K562 (cell line): ENCODE measurements around the gene SHANK3. TPM values are rescaled to one million over a fixed set of nuclear protein-coding genes. Genes with fewer than 3 reads are reported as not detected.

Experiments used
- ATAC-seq: fragments of 200-7000 bp; cut with Tn5 transposase; 3 replicates; pipeline ENCODE4 v1.9.1; 2020; ENCODE audit warnings: moderate library complexity
- BruUV-seq: library from RNA; stranded (reverse); fragments of 400-500 nt; replicated peaks from 2 replicates; lab custom pipeline; 2021; lab: Mats Ljungman, UMichigan
- CTCF ChIA-PET: fragments of 300-600 bp; formaldehyde crosslinking; extraction: SDS; loops from one replicate; lab custom pipeline; 2021; ENCODE audit warnings: low intra/inter-chr PET ratio; lab: Yijun Ruan, JAX
- POLR2A ChIA-PET: fragments of 300-600, 350-650 bp; sonication (Branson Sonifier 250); formaldehyde crosslinking; extraction: SDS; loops from one replicate; lab custom pipeline; 2021; ENCODE audit warnings: antibody characterized with exemption, inconsistent platforms; lab: Yijun Ruan, JAX
- DNase-seq, 4 experiments: peaks; one replicate each; pipeline versions ENCODE4 v3.0.0 to v3.0.0-alpha.2; 2011 to 2018; ENCODE audit warnings: low spot score in 3 of 4, mixed read lengths in 3 of 4; ENCODE audit errors: extremely low read depth in 1 of 4
- FAIRE-seq: peaks from 2 replicates; lab custom pipeline; 2011; peaks lifted over from hg19 to GRCh38; lab: Jason Lieb, UNC
- H2AFZ ChIP-seq: 2 replicates; pipeline ENCODE4 v1.6.0; 2011; ENCODE audit warnings: low read depth, low read length, control low read depth, inconsistent platforms
- H3K27ac ChIP-seq: fragments of 200-600 bp; 3 replicates; pipeline ENCODE4 v1.8.0; 2011; ENCODE audit warnings: low read depth, mild to moderate bottlenecking, control low read depth, inconsistent platforms, low read length, moderate library complexity, mixed read lengths; ENCODE audit errors: extremely low read depth
- H3K27me3 ChIP-seq, 2 experiments: fragments of 300-600 bp in 1 of 2; 2 replicates in 1 of 2; 3 replicates in 1 of 2; pipeline versions ENCODE4 v1.6.0 to v1.8.0; 2011; ENCODE audit warnings: inconsistent platforms in 2 of 2, low read length in 2 of 2, mild to moderate bottlenecking in 1 of 2, mixed read lengths in 1 of 2, moderate library complexity in 1 of 2; ENCODE audit not compliant: control insufficient read depth in 2 of 2, insufficient read depth in 2 of 2
- H3K36me3 ChIP-seq: fragments of 300-600 bp; 3 replicates; pipeline ENCODE4 v1.8.0; 2011; ENCODE audit warnings: mild to moderate bottlenecking, low read length, inconsistent platforms; ENCODE audit not compliant: control insufficient read depth, insufficient read depth
- H3K4me1 ChIP-seq, 2 experiments: fragments of 200-600 bp in 1 of 2; replicated peaks in 1 of 2; 2 replicates in 1 of 2; 3 replicates in 1 of 2; pipeline versions ENCODE4 v1.5.1 to v1.8.0; 2011; ENCODE audit warnings: inconsistent platforms in 2 of 2, low read length in 2 of 2, mild to moderate bottlenecking in 1 of 2, mixed read lengths in 1 of 2, moderate library complexity in 1 of 2; ENCODE audit not compliant: control insufficient read depth in 2 of 2, insufficient read depth in 2 of 2
- H3K4me2 ChIP-seq: 2 replicates; pipeline ENCODE4 v1.6.1; 2011; ENCODE audit warnings: low read length, control low read depth, inconsistent platforms, mixed read lengths; ENCODE audit not compliant: insufficient read depth
- H3K4me3 ChIP-seq: fragments of 200-600 bp; sonication (generic), shearing (Covaris generic); 2 replicates; pipeline ENCODE4 v1.5.1; 2016; ENCODE audit warnings: control low read depth, inconsistent platforms
- H3K79me2 ChIP-seq: fragments of 200-600 bp; 3 replicates; pipeline ENCODE4 v1.8.0; 2011; ENCODE audit warnings: low read length, inconsistent platforms; ENCODE audit not compliant: control insufficient read depth, insufficient read depth
- H3K9ac ChIP-seq, 2 experiments: 2 replicates each; pipeline versions ENCODE4 v1.6.0 to v1.6.1; 2011; ENCODE audit warnings: low read depth in 2 of 2, low read length in 2 of 2, control low read depth in 1 of 2, inconsistent platforms in 1 of 2, mild to moderate bottlenecking in 1 of 2, mixed read lengths in 1 of 2; ENCODE audit not compliant: insufficient read depth in 1 of 2
- H3K9me1 ChIP-seq: one replicate; pipeline ENCODE4 v1.6.0; 2011; ENCODE audit warnings: inconsistent platforms, mild to moderate bottlenecking, low read length, moderate library complexity; ENCODE audit not compliant: control insufficient read depth, insufficient read depth
- H3K9me3 ChIP-seq: replicated peaks from 2 replicates; pipeline ENCODE4 v1.5.1; 2011; ENCODE audit warnings: low read depth, low read length, inconsistent platforms; ENCODE audit not compliant: control insufficient read depth, insufficient read depth
- H4K20me1 ChIP-seq: replicated peaks from 2 replicates; pipeline ENCODE4 v1.6.1; 2011; ENCODE audit warnings: low read length, inconsistent platforms, mixed read lengths; ENCODE audit not compliant: control insufficient read depth, insufficient read depth
- CBFA2T3 ChIP-seq: fragments of 450-650 bp; IDR thresholded peaks from 2 replicates; pipeline ENCODE4 v1.6.1; 2017
- HLTF ChIP-seq: fragments of 450-650 bp; IDR thresholded peaks from 2 replicates; pipeline ENCODE4 v1.6.1; 2016
- ZC3H4 ChIP-seq: sonication (generic); formaldehyde crosslinking; IDR thresholded peaks from 2 replicates; pipeline ENCODE4 v1.9.0; 2021; ENCODE audit warnings: missing genetic modification reagents, borderline replicate concordance
- ZNF165 ChIP-seq: fragments of 250-450 bp; sonication (Bioruptor Pico); IDR thresholded peaks from 2 replicates; pipeline ENCODE4 v1.4.0; 2020; ENCODE audit warnings: borderline replicate concordance
- ZNF655 ChIP-seq: fragments of 250-450 bp; sonication (Bioruptor Pico); IDR thresholded peaks from 2 replicates; pipeline ENCODE4 v1.5.0; 2021
- WGBS: fragments of 100-300 bp; shearing (Covaris generic); methylation state at CpG from one replicate; pipeline ENCODE4 v1.1.6; 2016; ENCODE audit warnings: low coverage, mixed read lengths; ENCODE audit not compliant: insufficient coverage; ENCODE audit errors: missing lambda C conversion rate; 5-methylcytosine and 5-hydroxymethylcytosine counted together
- in situ Hi-C: fragments of 300-500 bp; cut with MboI; formaldehyde crosslinking; loops from 4 replicates; pipeline ENCODE4 v1.15.0; 2018; ENCODE audit warnings: inconsistent platforms, mixed read lengths
- intact Hi-C: fragments of 100-400 bp; cut with micrococcal nuclease; formaldehyde crosslinking; loops from 2 replicates; pipeline ENCODE4 v1.14.2; 2022
- polyA plus RNA-seq, 8 experiments: library from polyadenylated mRNA; depleted of rRNA in 4 of 8; stranded (reverse) in 5 of 8; unstranded in 3 of 8; fragments of >200 nt; fragmentation: Nextera tagmentation in 2 of 8; fragmentation: Illumina TruSeq in 1 of 8; extraction: Ambion mirVana in 2 of 8; extraction: Trizol in 1 of 8; gene quantifications; 2 replicates each; pipeline versions ENCODE4 v1.2.1 to v1.2.3, GENCODE V29; 2011 to 2014; ENCODE audit warnings: inconsistent platforms in 1 of 8, missing spikeins in 1 of 8
- total RNA-seq, 7 experiments: library from RNA; depleted of rRNA in 6 of 7; stranded (reverse); fragments of >200 nt in 6 of 7; fragmentation: Illumina TruSeq in 2 of 7; extraction: Trizol in 2 of 7; gene quantifications; 2 replicates each; pipeline versions ENCODE4 v1.2.1 to v1.2.3, GENCODE V29; 2011 to 2021; ENCODE audit warnings: low replicate concordance in 1 of 7

Gene SHANK3
- total and polyA plus RNA-seq, 9 of the 15 experiments (the other 6 are each of a cell fraction or from before 2014, with no cell fraction given): 0.01 to 0.07 (median 0.03) TPM; not detected in 6

- in situ Hi-C loops (no loop called here), intact Hi-C loops (no loop called here)
- Histone ChIP-seq H4K20me1 (no peaks in the 10 kb centered on the region), H3K9me3 (no peaks in the 10 kb centered on the region), H3K27ac (no peak overlapping the region), H3K9ac (no peak overlapping the region), H3K4me2 (no peak overlapping the region), H3K36me3 (no peaks in the 10 kb centered on the region), H3K4me1 (peaks cover 0 to 21% of the 10 kb centered on the region in 2 experiments; a peak in 1 of 5 replicates), H3K27me3 (peaks cover 2 to 12% of the 10 kb centered on the region in 2 experiments; a peak in 4 of 5 replicates), H3K79me2 (no peaks in the 10 kb centered on the region), H3K4me3 (no peak overlapping the region), H3K9me1 (no peaks in the 10 kb centered on the region), H2AFZ (no peak overlapping the region)
- CTCF ChIA-PET: no interaction called here
- 6% methylated on average over 4 of the region's 4 CpGs for WGBS
- DNase-seq: no peak
- ATAC-seq: no peak
- BruUV-seq: no TSS peak
- POLR2A ChIA-PET: no interaction called here
- no peak for FAIRE-seq
- no peak for TF ChIP-seq HLTF
- TF ChIP-seq CBFA2T3: no peak
- TF ChIP-seq ZNF165 (CRISPR knock-in tag): no peak
- TF ChIP-seq ZNF655 (CRISPR knock-in tag): no peak
- TF ChIP-seq ZC3H4: no peak
- TF ChIP-seq, all 486 proteins: peak for 0
These were observed 2.1 kb upstream of the SHANK3 start for GRCh38 chr22:50670513-50670912.
